ENCODE data around the gene THAP9.
"Not testable (repeated sequence)": the region's sequence is repeated elsewhere in the genome, so short reads cannot be mapped to it uniquely, and the experiment has no call there.

The THAP9 gene, protein sequence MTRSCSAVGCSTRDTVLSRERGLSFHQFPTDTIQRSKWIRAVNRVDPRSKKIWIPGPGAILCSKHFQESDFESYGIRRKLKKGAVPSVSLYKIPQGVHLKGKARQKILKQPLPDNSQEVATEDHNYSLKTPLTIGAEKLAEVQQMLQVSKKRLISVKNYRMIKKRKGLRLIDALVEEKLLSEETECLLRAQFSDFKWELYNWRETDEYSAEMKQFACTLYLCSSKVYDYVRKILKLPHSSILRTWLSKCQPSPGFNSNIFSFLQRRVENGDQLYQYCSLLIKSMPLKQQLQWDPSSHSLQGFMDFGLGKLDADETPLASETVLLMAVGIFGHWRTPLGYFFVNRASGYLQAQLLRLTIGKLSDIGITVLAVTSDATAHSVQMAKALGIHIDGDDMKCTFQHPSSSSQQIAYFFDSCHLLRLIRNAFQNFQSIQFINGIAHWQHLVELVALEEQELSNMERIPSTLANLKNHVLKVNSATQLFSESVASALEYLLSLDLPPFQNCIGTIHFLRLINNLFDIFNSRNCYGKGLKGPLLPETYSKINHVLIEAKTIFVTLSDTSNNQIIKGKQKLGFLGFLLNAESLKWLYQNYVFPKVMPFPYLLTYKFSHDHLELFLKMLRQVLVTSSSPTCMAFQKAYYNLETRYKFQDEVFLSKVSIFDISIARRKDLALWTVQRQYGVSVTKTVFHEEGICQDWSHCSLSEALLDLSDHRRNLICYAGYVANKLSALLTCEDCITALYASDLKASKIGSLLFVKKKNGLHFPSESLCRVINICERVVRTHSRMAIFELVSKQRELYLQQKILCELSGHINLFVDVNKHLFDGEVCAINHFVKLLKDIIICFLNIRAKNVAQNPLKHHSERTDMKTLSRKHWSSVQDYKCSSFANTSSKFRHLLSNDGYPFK
- 4.3 to 9.3 (median 7.6) reads per million in 3 donors for total RNA-seq

- DNase-seq: peak; percentile 97 to 98 (median 98)
- H3K4me1 ChIP-seq (ENCODE audit: control insufficient read depth, insufficient read depth, low read length, poor library complexity, severe bottlenecking): peaks cover 12% of the 10 kb centered on the region
- H3K27me3 ChIP-seq (replicated peaks; ENCODE audit: control insufficient read depth, insufficient read depth, low read length, poor library complexity, severe bottlenecking): no peaks in the 10 kb centered on the region
- H3K9me3 ChIP-seq (ENCODE audit: control insufficient read depth, low read length): no peaks in the 10 kb centered on the region
- peak within 1 kb of the TSS; percentile 76 for H3K4me3 ChIP-seq (ENCODE audit: insufficient read depth, low read depth, low read length, poor library complexity, severe bottlenecking)
- peak within 1 kb of the TSS; percentile 97 for H3K27ac ChIP-seq (ENCODE audit: insufficient read depth, low read length, poor library complexity, severe bottlenecking)
- H3K36me3 ChIP-seq (ENCODE audit: control insufficient read depth, insufficient read depth, low read length): peaks cover 2% of the 10 kb centered on the region
Measured at GRCh38 chr4:82900411-82901182, at the start of gene THAP9. TSS of gene THAP9 (plus strand) at chr4:82900735. CDS start at chr4:82900803, 68 bp downstream.

DNA sequence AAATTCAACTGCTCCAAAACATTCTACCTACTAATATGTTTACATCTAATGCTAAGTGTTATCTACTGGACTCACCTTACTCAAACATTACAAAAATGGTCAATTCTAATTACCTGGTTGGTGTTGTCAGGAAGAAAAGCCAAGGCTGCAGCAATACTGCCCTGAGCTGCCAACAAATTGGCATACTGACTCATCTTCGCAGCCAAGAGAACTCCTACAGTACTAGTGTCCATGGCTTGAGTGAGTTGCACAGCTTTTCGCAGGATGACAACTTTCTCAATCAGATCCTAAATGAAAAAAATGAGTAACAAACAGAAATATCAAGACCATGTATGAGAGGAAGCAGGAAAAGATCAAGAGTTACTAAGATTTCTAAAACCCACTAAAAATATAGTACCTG, 49.2 kb upstream of the THAP9 start:
- no peaks in the 10 kb centered on the region for H3K9me3 ChIP-seq (ENCODE audit: control insufficient read depth, low read length)
- no peak overlapping the region for H3K27ac ChIP-seq (ENCODE audit: insufficient read depth, low read length, poor library complexity, severe bottlenecking)
- H3K36me3 ChIP-seq (ENCODE audit: control insufficient read depth, insufficient read depth, low read length): peaks cover 66% of the 10 kb centered on the region
- no peaks in the 10 kb centered on the region for H3K27me3 ChIP-seq (replicated peaks; ENCODE audit: control insufficient read depth, insufficient read depth, low read length, poor library complexity, severe bottlenecking)
- H3K4me3 ChIP-seq (ENCODE audit: insufficient read depth, low read depth, low read length, poor library complexity, severe bottlenecking): no peak overlapping the region
- H3K4me1 ChIP-seq (ENCODE audit: control insufficient read depth, insufficient read depth, low read length, poor library complexity, severe bottlenecking): no peaks in the 10 kb centered on the region
- no peak for DNase-seq

DNA sequence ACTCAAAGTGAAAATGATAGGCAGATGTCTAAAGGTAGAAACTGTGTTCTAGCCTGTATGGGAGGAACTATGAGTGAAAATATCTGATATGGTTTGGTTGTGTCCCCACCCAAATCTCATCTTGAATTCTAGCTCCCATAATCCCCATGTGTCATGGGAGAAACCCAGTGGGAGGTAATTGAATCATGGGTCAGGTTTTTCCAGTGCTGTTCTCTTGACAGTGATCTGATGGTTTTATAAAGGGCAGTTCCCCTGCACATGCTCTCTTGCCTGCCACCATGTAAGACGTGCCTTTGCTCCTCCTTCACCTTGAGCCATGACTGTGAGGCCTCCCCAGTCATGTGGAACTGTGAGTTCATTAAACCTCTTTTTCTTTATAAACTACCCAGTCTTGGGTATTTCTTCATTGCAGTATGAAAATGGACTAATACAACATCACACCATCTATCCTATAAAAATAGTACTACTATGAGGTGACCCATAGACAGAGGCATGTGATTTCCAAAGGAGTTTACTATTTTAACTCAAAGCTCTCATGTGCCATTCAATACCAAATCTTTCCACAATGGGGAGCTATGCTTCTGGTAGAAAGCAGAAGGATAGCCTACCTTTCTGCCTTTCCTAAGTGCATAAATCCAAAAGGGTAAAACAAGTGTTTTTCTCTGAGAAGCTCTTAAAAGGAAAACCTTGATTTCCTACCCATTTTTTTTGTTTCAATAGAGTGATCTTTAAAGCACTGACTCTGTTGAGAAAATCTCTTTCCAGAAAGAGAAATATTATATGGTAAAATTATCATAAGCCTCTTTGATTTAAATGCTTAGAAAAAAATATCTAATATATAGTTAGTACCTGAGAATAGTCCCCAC, 48.4 kb upstream of the THAP9 start:
- no peak for DNase-seq
- Histone ChIP-seq H3K36me3 (ENCODE audit: control insufficient read depth, insufficient read depth, low read length) (peaks cover 71% of the 10 kb centered on the region), H3K27ac (ENCODE audit: insufficient read depth, low read length, poor library complexity, severe bottlenecking) (no peak overlapping the region)

GRCh38 chr4:82852751-82853285, 47.7 kb upstream of the THAP9 start:
- H3K27me3 ChIP-seq (replicated peaks; ENCODE audit: control insufficient read depth, insufficient read depth, low read length, poor library complexity, severe bottlenecking): no peaks in the 10 kb centered on the region
- H3K9me3 ChIP-seq (ENCODE audit: control insufficient read depth, low read length): no peaks in the 10 kb centered on the region
- no peaks in the 10 kb centered on the region for H3K4me1 ChIP-seq (ENCODE audit: control insufficient read depth, insufficient read depth, low read length, poor library complexity, severe bottlenecking)
- no peak for DNase-seq
- H3K36me3 ChIP-seq (ENCODE audit: control insufficient read depth, insufficient read depth, low read length): peaks cover 69% of the 10 kb centered on the region
- no peak overlapping the region for H3K27ac ChIP-seq (ENCODE audit: insufficient read depth, low read length, poor library complexity, severe bottlenecking)
- no peak overlapping the region for H3K4me3 ChIP-seq (ENCODE audit: insufficient read depth, low read depth, low read length, poor library complexity, severe bottlenecking)

More for the DNA sequence above, 48.4 kb upstream of the THAP9 start:
- no peaks in the 10 kb centered on the region for H3K4me1 ChIP-seq (ENCODE audit: control insufficient read depth, insufficient read depth, low read length, poor library complexity, severe bottlenecking)
- H3K4me3 ChIP-seq (ENCODE audit: insufficient read depth, low read depth, low read length, poor library complexity, severe bottlenecking): no peak overlapping the region
- no peaks in the 10 kb centered on the region for H3K27me3 ChIP-seq (replicated peaks; ENCODE audit: control insufficient read depth, insufficient read depth, low read length, poor library complexity, severe bottlenecking)
- no peaks in the 10 kb centered on the region for H3K9me3 ChIP-seq (ENCODE audit: control insufficient read depth, low read length)

GRCh38 chr4:82860487-82860886, 40.0 kb upstream of the THAP9 start:
- H3K27me3 ChIP-seq (replicated peaks; ENCODE audit: control insufficient read depth, insufficient read depth, low read length, poor library complexity, severe bottlenecking); H3K27ac ChIP-seq (ENCODE audit: insufficient read depth, low read length, poor library complexity, severe bottlenecking); H3K4me1 ChIP-seq (ENCODE audit: control insufficient read depth, insufficient read depth, low read length, poor library complexity, severe bottlenecking); DNase-seq; H3K9me3 ChIP-seq (ENCODE audit: control insufficient read depth, low read length); H3K4me3 ChIP-seq (ENCODE audit: insufficient read depth, low read depth, low read length, poor library complexity, severe bottlenecking): not testable (repeated sequence)
- peaks cover 23% of the 10 kb centered on the region for H3K36me3 ChIP-seq (ENCODE audit: control insufficient read depth, insufficient read depth, low read length)

- peaks cover 22% of the 10 kb centered on the region for H3K36me3 ChIP-seq (ENCODE audit: control insufficient read depth, insufficient read depth, low read length)
- no peak overlapping the region for H3K27ac ChIP-seq (ENCODE audit: insufficient read depth, low read length, poor library complexity, severe bottlenecking)
- H3K27me3 ChIP-seq (replicated peaks; ENCODE audit: control insufficient read depth, insufficient read depth, low read length, poor library complexity, severe bottlenecking): no peaks in the 10 kb centered on the region
- no peaks in the 10 kb centered on the region for H3K4me1 ChIP-seq (ENCODE audit: control insufficient read depth, insufficient read depth, low read length, poor library complexity, severe bottlenecking)
- no peak for DNase-seq
- no peaks in the 10 kb centered on the region for H3K9me3 ChIP-seq (ENCODE audit: control insufficient read depth, low read length)
- no peak overlapping the region for H3K4me3 ChIP-seq (ENCODE audit: insufficient read depth, low read depth, low read length, poor library complexity, severe bottlenecking)
Measured at GRCh38 chr4:82861529-82861928, 39.0 kb upstream of the THAP9 start.

GRCh38 chr4:82864336-82864979, 36.1 kb upstream of the THAP9 start:
- H3K36me3 ChIP-seq (ENCODE audit: control insufficient read depth, insufficient read depth, low read length): peaks cover 16% of the 10 kb centered on the region
- H3K4me3 ChIP-seq (ENCODE audit: insufficient read depth, low read depth, low read length, poor library complexity, severe bottlenecking): no peak overlapping the region
- no peaks in the 10 kb centered on the region for H3K27me3 ChIP-seq (replicated peaks; ENCODE audit: control insufficient read depth, insufficient read depth, low read length, poor library complexity, severe bottlenecking)
- H3K9me3 ChIP-seq (ENCODE audit: control insufficient read depth, low read length): no peaks in the 10 kb centered on the region
- no peak overlapping the region for H3K27ac ChIP-seq (ENCODE audit: insufficient read depth, low read length, poor library complexity, severe bottlenecking)
- DNase-seq: no peak
- H3K4me1 ChIP-seq (ENCODE audit: control insufficient read depth, insufficient read depth, low read length, poor library complexity, severe bottlenecking): no peaks in the 10 kb centered on the region

DNA sequence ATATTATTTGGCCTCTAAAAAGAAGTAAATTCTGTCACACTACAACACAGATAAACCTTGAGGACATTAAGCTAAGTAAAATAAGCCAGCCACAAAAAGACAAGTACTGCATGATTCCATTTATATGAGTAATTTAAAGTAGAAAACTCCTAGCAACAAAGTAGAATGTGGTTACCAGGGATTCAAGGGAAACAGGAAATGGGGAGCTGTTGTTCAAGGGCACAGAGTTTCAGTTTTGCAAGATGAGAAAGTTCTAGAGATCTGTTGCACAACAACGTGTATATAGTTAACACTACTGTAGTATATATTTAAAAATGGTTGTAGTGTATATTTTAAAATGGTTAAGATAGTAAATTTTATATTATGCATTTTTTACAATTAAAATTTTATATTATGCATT, 34.9 kb upstream of the THAP9 start:
- no peak overlapping the region for H3K27ac ChIP-seq (ENCODE audit: insufficient read depth, low read length, poor library complexity, severe bottlenecking)

More for the DNA sequence above, 34.9 kb upstream of the THAP9 start:
- Histone ChIP-seq H3K36me3 (ENCODE audit: control insufficient read depth, insufficient read depth, low read length) (peaks cover 26% of the 10 kb centered on the region), H3K27me3 (replicated peaks; ENCODE audit: control insufficient read depth, insufficient read depth, low read length, poor library complexity, severe bottlenecking) (no peaks in the 10 kb centered on the region), H3K4me3 (ENCODE audit: insufficient read depth, low read depth, low read length, poor library complexity, severe bottlenecking) (no peak overlapping the region), H3K4me1 (ENCODE audit: control insufficient read depth, insufficient read depth, low read length, poor library complexity, severe bottlenecking) (no peaks in the 10 kb centered on the region), H3K9me3 (ENCODE audit: control insufficient read depth, low read length) (no peaks in the 10 kb centered on the region)
- DNase-seq: no peak

All from effector memory CD4-positive, alpha-beta T cell (primary cell).